ENCODE data around the gene TMEM175.

The TMEM175 gene, protein sequence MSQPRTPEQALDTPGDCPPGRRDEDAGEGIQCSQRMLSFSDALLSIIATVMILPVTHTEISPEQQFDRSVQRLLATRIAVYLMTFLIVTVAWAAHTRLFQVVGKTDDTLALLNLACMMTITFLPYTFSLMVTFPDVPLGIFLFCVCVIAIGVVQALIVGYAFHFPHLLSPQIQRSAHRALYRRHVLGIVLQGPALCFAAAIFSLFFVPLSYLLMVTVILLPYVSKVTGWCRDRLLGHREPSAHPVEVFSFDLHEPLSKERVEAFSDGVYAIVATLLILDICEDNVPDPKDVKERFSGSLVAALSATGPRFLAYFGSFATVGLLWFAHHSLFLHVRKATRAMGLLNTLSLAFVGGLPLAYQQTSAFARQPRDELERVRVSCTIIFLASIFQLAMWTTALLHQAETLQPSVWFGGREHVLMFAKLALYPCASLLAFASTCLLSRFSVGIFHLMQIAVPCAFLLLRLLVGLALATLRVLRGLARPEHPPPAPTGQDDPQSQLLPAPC

DNA sequence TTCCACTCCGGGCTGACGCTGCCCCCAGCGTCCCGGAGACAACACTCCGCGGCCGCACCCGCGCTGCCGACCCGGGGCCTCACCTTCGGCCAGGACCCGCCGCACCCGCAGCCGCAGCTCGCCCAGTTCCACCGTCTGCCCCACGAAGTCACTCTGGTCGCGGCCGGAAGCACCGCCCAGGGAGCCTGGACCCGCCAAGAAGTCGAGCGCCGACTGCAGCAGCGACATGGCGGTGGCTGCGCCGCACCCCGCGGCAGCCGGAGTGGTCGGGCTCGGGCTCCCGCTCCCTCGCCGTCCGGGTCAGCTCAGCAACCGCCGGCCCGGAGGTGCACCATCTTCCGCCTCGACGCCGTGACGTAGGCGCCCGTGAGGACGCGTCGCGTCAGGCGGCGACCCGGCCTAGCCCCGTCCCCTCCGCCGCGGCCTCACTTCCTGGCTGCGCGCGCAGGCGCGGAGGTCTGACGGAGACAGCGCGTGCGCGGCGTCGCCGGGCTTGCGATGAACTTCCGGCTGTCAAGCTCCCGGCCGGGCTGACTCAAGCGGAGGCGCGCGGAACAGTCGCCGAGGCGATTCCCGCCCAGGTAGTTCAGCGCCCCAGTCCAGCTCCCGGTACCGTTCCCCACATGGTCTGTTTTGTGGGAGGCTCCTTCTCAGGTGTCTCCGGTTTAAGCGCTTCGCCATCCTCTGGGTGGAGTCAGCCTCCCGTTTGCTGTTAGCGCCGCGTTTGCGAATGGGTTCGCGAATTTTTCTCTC lies at the start of gene TMEM175, which contains the start of gene GAK:
TMEM175 (plus strand) TSS at position 501 of the 753 bp plus-strand sequence. CDS start 15,280 bp downstream, outside the sequence.
GAK (minus strand) TSS at position 357 of the 753 bp plus-strand sequence; CDS start at position 228, 129 bp downstream.
- peak; percentile 61 to 98 (median 91) for DNase-seq

DNA sequence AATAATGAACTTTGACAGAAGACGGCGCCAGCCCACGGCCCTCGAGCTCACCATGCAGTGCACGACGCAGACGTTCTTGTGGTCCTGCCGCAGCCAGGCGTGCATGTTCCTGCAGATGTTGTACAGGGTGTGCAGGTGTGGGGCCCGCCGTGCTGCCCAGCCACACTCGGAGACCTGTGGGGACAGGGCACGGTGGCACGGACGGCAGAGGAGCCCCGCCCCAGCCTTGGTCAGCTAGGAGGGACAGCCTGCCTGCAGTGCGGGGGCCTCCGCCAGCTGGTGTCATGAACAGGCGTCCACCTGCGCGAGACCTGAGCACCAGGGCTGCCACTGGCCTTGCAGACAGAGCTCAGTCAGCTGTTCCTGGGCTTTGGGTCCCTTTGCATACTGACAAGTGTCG lies 49.6 kb upstream of the TMEM175 start:
- DNase-seq = no peak

DNA sequence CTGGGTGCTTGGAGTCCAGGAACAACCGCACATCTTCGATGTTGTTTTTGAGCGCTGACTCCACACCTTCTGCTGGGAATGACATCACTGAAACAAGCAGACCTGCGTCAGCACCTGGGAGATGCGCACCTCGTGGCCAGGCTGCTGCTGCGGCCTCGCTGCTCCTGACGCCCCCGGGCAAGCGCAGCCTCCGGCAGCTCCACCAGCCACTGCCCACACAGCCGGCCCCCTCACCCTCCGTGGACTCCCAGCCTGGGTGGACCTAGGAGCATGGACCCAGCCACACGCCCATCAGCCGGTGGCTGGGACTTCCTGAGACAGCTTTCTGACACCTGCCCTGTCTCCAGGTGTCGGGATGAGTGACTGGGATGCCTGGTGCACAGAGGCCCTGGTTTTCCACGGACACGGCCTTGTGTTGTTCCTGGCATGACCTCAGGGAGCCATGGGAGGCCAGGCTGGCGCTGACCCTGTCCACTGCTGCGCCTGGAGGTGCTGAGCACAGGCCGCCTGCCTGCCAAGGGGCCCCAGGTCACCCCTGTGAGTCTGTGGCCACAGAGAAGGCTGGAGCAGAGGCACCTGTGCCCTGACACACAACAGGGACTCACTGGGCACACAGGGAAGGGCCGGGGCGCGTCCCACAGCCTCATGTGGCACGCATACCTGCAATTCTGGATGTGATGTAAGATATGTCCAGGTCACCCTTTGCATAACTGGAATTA lies 48.7 kb upstream of the TMEM175 start:
- no peak for DNase-seq

DNA sequence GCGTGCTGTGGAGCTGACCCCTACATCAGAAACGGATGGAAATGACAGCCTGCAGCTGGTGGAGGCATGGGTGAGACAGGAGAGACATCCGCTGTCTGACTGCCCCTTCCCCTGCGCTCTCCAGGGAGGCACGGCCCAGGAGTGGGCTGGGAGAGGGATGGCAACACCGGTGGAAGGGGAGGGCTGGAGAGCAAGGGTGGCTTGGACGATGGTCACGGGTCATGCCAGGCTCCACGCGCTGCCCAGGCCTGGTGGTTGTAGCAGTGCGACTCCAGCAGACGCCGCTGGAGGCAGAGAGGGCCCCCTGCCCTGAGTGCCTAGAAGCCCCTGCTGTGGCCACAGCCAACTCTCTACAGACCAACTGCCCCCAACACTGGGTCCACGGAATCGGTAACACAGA lies 48.0 kb upstream of the TMEM175 start:
- no peak for DNase-seq

DNA sequence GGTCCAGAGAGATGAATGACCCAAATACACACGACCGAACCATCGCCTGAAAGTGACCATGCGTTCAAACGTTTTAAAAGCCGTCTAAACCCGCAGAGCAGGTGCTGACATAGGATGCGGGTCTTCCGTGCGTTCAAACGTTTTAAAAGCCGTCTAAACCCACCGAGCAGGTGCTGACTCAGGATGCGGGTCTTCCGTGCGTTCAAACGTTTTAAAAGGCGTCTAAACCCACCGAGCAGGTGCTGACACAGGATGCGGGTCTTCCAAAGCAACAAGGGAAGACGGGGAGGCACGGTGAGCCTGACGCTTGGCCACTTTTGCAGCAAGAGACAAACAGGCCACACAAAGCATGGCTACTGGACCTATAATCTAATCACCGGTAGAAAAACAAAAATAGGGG lies 47.4 kb upstream of the TMEM175 start:
- DNase-seq = no peak

DNA sequence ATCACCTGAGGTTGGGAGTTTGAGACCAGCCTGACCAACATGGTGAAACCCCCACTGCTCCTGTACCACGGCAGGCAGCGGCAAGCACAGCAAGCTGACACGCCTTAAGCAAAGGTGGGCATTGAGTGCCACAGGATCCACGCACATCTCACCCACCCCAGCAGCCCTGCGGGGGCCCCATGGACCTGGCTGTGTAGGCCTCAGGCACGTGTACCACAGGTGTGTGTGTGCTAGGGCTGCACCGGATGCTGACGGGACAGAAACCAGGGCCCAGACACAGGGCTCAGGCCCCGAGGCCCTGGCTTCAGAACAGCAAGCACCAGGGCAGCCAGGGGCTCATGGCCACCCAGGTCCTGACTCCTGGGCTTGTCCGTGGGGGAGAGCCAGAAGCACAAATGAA lies 46.9 kb upstream of the TMEM175 start:
- DNase-seq = no peak

DNA sequence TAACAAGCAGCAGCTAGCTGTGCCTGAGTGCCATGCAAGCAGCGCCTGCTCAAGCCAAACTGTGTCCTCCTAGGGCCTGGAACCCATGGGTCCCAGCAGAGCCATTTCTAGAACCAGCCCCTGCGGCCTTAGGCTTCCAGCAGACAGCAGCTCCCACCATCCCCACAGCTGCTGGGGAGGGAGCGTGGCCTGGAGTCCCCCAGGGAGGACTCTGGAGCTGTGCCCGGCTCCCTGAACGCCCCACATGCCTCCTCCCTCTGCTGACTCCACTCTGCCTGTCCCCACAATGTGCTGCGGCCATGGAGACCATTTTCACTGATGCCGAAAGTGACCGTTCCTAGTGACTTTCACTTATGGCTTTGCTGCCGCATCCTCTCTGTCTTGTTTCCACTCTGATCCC lies 46.0 kb upstream of the TMEM175 start:
- DNase-seq = no peak

DNA sequence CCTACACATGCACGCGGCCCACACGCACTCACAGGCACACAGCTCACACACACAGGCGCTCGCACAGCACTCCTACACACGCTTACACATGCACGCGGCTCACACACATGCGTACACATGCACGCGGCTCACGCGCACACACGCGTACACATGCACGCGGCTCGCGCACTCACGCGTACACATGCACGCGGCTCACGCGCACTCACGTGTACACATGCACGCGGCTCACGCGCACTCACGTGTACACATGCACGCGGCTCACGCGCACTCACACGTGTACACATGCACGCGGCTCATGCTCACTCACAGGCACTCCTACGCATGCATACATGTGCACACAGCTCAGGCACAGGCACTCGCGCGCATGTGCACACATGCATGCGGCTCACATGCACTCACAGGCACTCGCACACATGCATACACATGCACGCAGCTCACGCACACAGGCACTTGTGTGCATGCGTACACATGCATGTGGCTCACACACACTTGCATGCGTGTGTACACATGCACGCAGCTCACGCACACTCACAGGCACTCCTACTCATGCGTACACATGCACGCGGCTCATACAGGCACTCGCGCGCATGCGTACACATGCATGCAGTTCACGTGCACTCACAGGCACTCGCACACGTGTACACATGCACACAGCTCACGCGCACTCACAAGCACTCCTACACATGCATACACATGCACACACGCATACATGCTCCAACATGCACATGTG lies 45.1 kb upstream of the TMEM175 start:
- no peak for DNase-seq

DNA sequence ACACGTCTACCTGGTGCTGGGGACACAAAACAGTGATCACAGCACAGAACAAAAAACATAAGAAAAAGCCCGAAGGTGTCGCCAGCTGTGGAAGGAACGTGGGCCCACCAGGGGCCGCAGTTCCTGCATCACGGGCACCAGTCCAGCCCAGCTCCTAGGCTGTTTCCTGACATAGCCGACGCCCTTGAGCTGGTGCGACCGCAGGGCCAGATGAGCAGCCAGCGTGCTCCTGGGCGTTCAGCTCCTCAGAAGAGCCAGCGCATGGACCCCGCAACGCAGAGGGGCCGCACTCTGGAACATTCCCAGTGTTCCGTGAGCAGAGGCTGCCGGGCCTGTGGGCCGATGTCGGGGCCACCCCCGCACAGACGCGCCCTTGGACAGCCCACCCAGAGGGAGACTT lies 44.2 kb upstream of the TMEM175 start:
- no peak for DNase-seq

DNA sequence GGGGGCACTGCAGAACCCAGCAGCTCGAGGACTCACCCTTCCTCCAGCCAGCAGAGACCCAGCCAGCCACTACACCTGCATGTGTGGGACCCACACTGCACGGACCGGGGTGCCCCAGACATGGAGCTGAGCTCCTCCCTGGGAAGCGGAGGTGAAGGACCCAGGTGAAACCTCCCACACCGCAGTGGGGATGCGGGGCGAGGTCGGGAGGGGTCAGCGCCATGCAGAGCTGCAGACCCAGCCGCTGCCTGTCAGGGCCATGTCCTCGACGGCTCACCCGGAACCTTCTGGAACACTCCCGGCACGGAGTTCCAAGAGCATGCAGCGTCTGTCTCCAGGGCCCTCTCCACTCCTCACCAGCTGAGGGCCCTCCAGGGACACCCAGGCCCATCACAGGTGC lies 42.7 kb upstream of the TMEM175 start:
- no peak for DNase-seq

DNA sequence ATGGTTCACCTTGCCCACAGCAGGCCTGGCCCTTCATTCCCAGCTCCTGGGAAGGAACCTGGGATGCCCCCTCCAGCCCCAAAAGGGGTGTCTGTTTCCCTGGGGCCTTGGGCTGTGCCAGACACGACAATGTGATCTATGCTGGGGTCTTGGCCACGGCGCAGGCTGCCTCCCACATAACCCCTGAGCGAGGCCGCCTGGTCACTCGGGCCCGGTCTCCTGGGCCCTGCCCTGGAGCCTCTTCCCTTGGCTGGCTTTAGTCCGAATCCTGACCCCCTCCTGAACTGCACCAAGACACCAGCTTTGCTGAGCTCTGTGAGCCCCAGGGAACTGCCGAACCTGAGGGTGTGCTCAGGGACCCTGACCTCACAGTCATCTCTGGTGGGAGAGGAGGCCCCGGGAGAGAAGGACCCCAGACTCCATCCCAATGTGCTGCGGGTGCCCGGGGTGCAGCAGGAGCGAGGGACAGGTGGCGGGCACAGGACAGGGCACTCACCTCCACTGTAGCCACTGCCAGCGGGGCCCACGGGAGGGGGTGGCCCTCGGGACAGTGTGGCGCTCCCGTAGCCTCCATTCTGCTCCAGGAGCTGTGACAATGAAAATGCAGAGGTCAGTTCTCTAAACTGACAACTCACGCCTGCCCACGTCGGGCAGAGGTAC lies 42.1 kb upstream of the TMEM175 start:
- DNase-seq = no peak

DNA sequence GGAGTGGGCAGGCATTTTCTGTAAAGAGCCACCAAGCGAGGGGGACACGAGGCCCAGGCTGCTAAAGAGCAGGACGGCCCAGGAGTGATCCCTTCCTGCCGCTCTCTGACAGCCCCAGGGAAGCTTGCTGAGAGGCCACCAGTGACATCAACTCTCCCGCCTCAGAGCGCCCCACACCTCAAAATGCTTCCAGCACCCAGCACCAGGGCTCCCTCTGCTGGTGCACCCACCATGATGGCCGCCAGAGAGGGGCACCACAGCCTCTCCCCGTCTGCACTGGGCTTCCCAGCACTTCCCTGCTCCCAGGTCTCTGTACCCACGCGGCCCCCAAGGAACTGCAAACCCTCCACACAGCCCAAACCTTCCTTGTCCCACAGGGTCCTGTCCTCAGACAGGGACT lies 40.5 kb upstream of the TMEM175 start:
- DNase-seq = no peak

DNA sequence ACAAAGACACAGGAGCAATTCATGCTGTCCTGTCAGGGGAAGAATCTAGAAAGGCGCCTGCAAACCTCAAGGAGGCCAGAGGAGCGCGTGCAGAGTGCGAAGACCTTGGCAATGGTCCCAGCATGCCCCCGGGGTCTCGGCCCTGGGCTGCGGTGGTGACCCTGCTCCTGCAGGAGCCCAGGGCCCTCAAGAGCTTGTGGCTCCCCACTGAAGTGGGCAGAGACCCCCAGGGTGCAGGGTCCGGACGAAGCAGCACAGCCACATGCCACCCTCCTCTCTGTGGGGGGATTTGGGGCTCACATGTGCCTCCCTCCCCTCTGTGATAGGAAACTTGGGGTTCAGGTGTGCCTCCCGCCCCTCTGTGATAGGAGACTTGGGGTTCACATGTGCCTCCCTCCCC lies 39.5 kb upstream of the TMEM175 start:
- no peak for DNase-seq

DNA sequence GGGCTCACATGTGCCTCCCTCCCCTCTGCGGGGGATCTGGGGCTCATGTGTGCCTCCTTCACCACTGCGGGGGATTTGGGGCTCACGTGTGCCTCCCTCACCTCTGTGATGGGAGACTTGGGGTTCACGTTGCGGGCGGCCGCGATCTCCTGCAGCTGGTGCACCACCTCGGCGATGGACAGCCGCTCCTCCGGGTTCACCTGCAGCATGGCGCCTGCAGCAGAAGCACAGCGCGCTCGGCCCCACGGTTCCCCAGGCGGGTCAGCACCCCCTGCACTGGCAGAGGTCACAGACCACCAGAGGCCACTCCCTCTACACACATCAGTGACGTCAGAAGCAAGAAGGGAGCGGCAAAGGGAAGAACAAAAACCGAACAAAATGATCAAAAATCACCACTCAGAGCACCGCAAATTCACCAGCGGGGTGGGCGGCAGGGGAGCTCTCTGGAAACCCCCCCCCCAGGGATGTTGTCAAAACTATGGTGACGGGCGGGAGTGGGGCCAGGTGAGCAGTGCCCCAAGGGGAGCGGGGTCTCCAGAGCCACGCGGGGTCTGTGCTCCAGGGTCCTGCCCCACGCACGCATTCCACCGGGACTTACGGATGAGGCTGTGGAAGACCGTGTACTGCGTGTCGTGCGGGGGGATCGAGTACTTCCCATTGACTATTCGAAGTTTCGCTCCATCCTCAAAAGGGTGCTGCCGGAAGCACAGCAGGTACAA lies 38.8 kb upstream of the TMEM175 start:
- DNase-seq = no peak

DNA sequence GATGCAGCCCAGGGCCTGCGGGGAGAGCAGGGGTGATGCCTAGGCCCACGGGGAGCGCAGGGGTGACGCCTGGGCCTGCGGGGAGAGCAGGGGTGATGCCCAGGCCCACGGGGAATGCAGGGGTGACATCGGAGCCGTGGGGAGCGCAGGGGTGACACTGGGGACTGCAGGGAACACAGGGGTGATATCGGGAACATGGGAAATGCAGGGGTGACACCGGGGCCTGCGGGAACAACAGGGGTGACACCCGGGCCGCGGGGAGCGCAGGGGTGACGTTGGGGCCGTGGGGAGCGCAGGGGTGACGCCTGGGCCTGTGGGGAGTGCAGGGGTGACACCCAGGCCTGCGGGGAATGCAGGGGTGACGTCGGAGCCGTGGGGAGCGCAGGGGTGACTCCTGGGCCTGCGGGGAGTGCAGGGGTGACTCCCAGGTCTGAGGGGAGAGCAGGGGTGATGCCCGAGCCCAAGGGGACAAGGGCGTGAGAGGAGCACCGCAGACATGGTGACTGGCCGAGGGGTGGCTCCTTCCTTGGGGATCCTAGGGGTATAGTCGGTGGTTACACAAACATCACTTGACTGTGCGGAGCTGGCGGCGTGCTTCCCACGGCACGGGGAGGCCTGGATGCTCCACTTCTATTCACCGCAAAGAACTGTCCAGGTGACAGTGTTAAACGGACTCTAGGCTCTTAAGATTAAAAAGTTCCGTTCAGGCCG lies 38.1 kb upstream of the TMEM175 start:
- no peak for DNase-seq

DNA sequence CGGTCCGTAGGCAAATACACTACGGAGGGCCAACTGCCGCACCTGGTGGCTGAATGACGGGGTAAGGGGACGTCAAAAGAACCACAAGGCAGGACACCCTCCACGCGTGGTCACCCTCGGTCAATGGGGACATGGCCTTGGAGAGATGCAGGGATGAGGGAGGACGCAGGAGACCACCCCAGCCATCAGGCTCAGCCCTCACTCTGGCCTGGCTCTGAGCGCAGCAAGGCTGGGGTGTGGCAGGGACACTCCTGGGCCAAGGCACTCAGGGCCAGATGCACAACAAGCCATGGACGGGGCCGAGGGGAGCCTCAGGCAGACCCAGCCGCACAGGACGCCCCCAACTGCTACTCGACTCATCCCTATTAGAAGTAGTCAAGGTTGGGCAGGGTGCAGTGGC lies 36.7 kb upstream of the TMEM175 start:
- no peak for DNase-seq

DNA sequence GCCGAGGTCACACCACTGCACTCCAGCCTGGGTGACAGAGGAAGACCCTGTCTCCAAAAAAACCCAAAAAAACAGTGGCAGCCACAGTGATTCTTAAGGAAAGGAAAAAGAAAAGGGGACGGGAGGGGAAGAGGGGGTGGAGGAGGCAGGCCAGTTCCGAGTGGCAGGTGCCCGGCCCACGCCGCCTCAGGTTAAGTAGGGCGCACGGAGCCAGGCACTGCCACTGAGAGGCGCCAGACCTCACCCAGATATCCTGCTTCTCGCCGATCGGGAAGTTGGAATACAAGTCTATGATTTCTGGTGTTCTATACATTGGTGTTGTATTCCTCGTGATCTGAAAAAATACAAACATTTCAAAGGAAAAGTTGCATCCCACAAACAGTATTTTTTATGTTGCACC lies 36.0 kb upstream of the TMEM175 start:
- no peak for DNase-seq

DNA sequence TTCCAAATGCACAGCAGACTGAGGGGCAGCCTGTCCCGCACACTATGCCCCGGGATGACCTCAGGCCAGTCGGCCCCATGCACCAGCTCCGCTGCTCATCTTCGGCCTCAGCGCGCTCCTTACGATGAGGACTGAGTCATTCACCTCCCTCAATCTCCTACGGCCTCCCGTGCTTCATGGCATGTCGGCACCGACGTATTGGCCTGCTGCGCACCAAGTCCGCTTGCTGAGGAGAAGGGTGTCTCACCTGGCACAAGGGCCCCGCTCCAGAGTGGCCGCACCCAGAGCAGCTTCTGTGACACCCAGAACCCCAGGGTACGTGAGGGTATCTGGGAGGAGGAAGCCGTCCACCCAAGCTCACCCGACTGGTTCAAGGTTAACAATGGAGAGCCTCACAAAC lies 35.6 kb upstream of the TMEM175 start:
- DNase-seq = no peak

DNA sequence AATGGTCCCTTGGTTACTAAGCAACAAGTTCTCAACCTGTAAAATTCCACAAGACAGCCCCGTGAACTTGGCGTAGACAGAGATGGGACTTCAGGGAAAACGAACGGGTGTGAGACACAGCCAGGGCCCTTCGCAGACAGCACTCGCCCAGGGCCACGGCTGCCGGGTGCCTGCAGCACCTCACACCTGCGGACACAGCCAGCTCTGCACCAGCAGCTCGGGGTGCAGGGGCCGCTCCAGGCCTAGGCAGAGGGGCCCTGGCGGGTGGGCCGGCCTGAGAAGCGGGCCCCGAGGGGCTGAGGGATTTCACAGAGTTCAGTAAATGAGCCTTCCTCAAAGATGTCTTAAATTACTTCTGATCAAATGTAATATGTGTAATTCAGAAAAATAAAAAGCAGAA lies 34.1 kb upstream of the TMEM175 start:
- DNase-seq = no peak

DNA sequence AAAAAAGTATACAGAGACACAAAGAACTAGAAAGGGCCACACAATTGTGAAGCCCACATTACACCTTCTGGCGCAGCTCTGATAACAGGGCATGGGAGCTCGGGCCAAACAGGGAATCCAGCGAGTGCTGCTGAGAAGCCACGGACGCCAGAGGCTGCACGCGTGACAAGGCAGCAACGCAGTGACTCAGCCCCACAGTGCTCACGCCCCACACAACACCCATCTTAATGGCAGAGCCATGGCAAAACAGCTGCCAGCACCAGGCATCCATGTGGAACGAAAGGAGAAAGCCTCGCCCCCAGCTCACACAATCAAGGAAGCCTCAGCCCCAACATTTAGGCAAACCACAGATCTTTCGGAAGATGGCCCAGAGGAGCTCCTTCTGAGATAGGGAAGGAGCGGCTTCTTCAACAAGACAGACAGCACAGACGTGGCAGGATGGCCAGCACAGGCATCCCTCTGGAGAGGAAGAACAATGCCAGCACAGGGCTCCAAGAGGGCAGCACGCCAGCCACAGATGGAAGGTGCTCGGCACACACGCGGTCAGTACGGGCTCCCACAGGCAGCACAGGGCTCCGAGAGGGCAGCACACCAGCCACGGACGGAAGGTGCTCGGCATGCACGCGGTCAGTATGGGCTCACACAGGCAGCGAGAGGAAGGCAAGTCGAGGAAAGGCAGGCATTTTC lies 33.2 kb upstream of the TMEM175 start:
- peak in 4 of 14 donors; percentile 6 to 89 (median 20) for DNase-seq

Data from C1 segment of cervical spinal cord (tissue), 14 donors.